CD4-positive, alpha-beta T cell treated with Interleukin-1 beta for 1 hour (primary cell): ENCODE results near the gene WDR37.

Source experiments
- DNase-seq, 2 donors: peaks; one replicate each; pipeline ENCODE4 v3.0.0-alpha.2; 2020 to 2022

Gene WDR37

GRCh38 chr10:1109795-1110673 lies 53.8 kb downstream of the WDR37 start:
- DNase-seq = peak; percentile 65 to 82

GRCh38 chr10:1110674-1111119 lies 54.5 kb downstream of the WDR37 start:
- DNase-seq = no peak

GRCh38 chr10:1114315-1114714 lies 58.1 kb downstream of the WDR37 start:
- DNase-seq = no peak

GRCh38 chr10:1114719-1115606 lies 58.8 kb downstream of the WDR37 start:
- no peak for DNase-seq

- DNase-seq = no peak
These were observed 59.4 kb downstream of the WDR37 start for GRCh38 chr10:1115607-1115955.

GRCh38 chr10:1116051-1116450 lies 59.9 kb downstream of the WDR37 start:
- no peak for DNase-seq

GRCh38 chr10:1116696-1117280 lies 60.6 kb downstream of the WDR37 start:
- no peak for DNase-seq

- DNase-seq = no peak
These were observed 61.5 kb downstream of the WDR37 start for GRCh38 chr10:1117651-1118050.

- peak in 1 of 2 donors; percentile 10 for DNase-seq
These were observed 62.1 kb downstream of the WDR37 start for GRCh38 chr10:1118318-1118717.

- no peak for DNase-seq
These were observed 62.8 kb downstream of the WDR37 start for GRCh38 chr10:1119027-1119426.

GRCh38 chr10:1119501-1119900 lies 63.3 kb downstream of the WDR37 start:
- DNase-seq = no peak

GRCh38 chr10:1120306-1120705 lies 64.1 kb downstream of the WDR37 start:
- DNase-seq = no peak

- DNase-seq = no peak
These were observed 64.6 kb downstream of the WDR37 start for GRCh38 chr10:1120801-1121211.

- no peak for DNase-seq
These were observed 65.2 kb downstream of the WDR37 start for GRCh38 chr10:1121271-1121970.

- DNase-seq = no peak
These were observed 66.2 kb downstream of the WDR37 start for GRCh38 chr10:1122349-1122748.

GRCh38 chr10:1123198-1123597 lies 67.0 kb downstream of the WDR37 start:
- no peak for DNase-seq

- DNase-seq = no peak
These were observed 67.8 kb downstream of the WDR37 start for GRCh38 chr10:1123972-1124371.

GRCh38 chr10:1124796-1125195 lies 68.6 kb downstream of the WDR37 start:
- no peak for DNase-seq

GRCh38 chr10:1126461-1126860 lies 70.3 kb downstream of the WDR37 start:
- DNase-seq = no peak

- no peak for DNase-seq
These were observed 71.4 kb downstream of the WDR37 start for GRCh38 chr10:1127629-1128028.

- DNase-seq = no peak
These were observed 71.9 kb downstream of the WDR37 start for GRCh38 chr10:1128115-1128514.

GRCh38 chr10:1128649-1129048 lies 72.5 kb downstream of the WDR37 start:
- no peak for DNase-seq

- no peak for DNase-seq
These were observed 74.0 kb downstream of the WDR37 start for GRCh38 chr10:1130226-1130625.
